Cardiac septum (tissue), 1 donor: ENCODE results near the gene CDC42EP1. TPM values are rescaled to one million over a fixed set of nuclear protein-coding genes. Genes with fewer than 3 reads are reported as not detected.
"Not testable (repeated sequence)": the region's sequence is repeated elsewhere in the genome, so short reads cannot be mapped to it uniquely, and the experiment has no call there.

Experiments
- DNase-seq: peaks from one replicate; pipeline ENCODE4 v3.0.0-alpha.2; 2020; ENCODE audit warnings: low spot score
- intact Hi-C: fragments of 100-400 bp; cut with DNase I; formaldehyde crosslinking; loops from one replicate; pipeline ENCODE4 v1.14.0; 2022
- total RNA-seq: library from RNA; stranded (reverse); fragmentation: NEBNext Ultra II Directional; extraction: Animal tissue kit (Norgen Biotek cat#: 25700); gene quantifications from one replicate; pipeline ENCODE4 v1.2.1, GENCODE V29; 2021
- donor health status: DM: no; HTN: no; CAD: no.

Gene CDC42EP1
- total RNA-seq, 1 donor from 2014 or later, result 18.8 TPM

- intact Hi-C loops, result no loop called here
- DNase-seq, result no peak
These were observed 30.5 kb upstream of the CDC42EP1 start for GRCh38 chr22:37529652-37530345.

GRCh38 chr22:37533995-37534394, 26.3 kb upstream of the CDC42EP1 start:
- no peak for DNase-seq
- intact Hi-C loops, result no loop called here

- DNase-seq, result no peak
- intact Hi-C loops, result no loop called here
These were observed 25.8 kb upstream of the CDC42EP1 start for GRCh38 chr22:37534445-37534844.

- intact Hi-C loops, result no loop called here
- DNase-seq, result no peak
These were observed 25.1 kb upstream of the CDC42EP1 start for GRCh38 chr22:37535159-37535558.

- intact Hi-C loops, result loop anchor here (1.0 to 2.0 kb wide), 2 partner anchors 28 to 54 kb away; no protein-coding TSS in a partner anchor
- DNase-seq, result peak; percentile 97
These were observed 21.5 kb upstream of the CDC42EP1 start for GRCh38 chr22:37538590-37539357.

- DNase-seq, result not testable (repeated sequence)
- intact Hi-C loops, result loop anchor here (2.0 kb wide), 1 partner anchor 27 kb away; no protein-coding TSS in a partner anchor
These were observed 20.5 kb upstream of the CDC42EP1 start for GRCh38 chr22:37539790-37540189.

GRCh38 chr22:37542416-37542815, 17.9 kb upstream of the CDC42EP1 start:
- DNase-seq, intact Hi-C loops: not testable (repeated sequence)

GRCh38 chr22:37542959-37543358, 17.3 kb upstream of the CDC42EP1 start:
- intact Hi-C loops, result no loop called here
- DNase-seq, result no peak

- peak; percentile 88 for DNase-seq
- intact Hi-C loops, result no loop called here
These were observed 15.2 kb upstream of the CDC42EP1 start for GRCh38 chr22:37544955-37545702.

GRCh38 chr22:37545703-37546436, 14.4 kb upstream of the CDC42EP1 start:
- peak; percentile 92 for DNase-seq
- intact Hi-C loops, result loop anchor here (2.0 kb wide), 1 partner anchor 15 kb away; the partner anchor contains the start of gene CDC42EP1

GRCh38 chr22:37546437-37547250, 13.6 kb upstream of the CDC42EP1 start:
- intact Hi-C loops, result loop anchor here (2.0 kb wide), 1 partner anchor 14 kb away; the partner anchor contains the start of gene CDC42EP1
- peak; percentile 78 for DNase-seq

- DNase-seq, result no peak
- intact Hi-C loops, result loop anchor here (2.0 kb wide), 1 partner anchor 14 kb away; the partner anchor contains the start of gene CDC42EP1
These were observed 13.0 kb upstream of the CDC42EP1 start for GRCh38 chr22:37547251-37547741.

GRCh38 chr22:37549704-37550059, 10.6 kb upstream of the CDC42EP1 start:
- DNase-seq, result no peak

GRCh38 chr22:37550921-37551320, 9.4 kb upstream of the CDC42EP1 start:
- intact Hi-C loops, DNase-seq: not testable (repeated sequence)

More at GRCh38 chr22:37549704-37550059, 10.6 kb upstream of the CDC42EP1 start:
- intact Hi-C loops, result no loop called here

GRCh38 chr22:37551981-37552380, 8.3 kb upstream of the CDC42EP1 start:
- no peak for DNase-seq
- intact Hi-C loops, result no loop called here

GRCh38 chr22:37552524-37553163, 7.6 kb upstream of the CDC42EP1 start:
- intact Hi-C loops, result no loop called here

GRCh38 chr22:37553725-37554124, 6.6 kb upstream of the CDC42EP1 start:
- intact Hi-C loops, result no loop called here
- no peak for DNase-seq

More at GRCh38 chr22:37552524-37553163, 7.6 kb upstream of the CDC42EP1 start:
- no peak for DNase-seq

- DNase-seq, result no peak
- intact Hi-C loops, result no loop called here
These were observed 5.3 kb upstream of the CDC42EP1 start for GRCh38 chr22:37555029-37555428.
